Measurements from ENCODE around the gene SGPP1.

GRCh38 chr14:63747846-63748245 is 20.0 kb upstream of the SGPP1 start:
- no peak for TF ChIP-seq POLR2A (IDR thresholded peaks at IDR 0.05)
- TF ChIP-seq, protein P1, sequence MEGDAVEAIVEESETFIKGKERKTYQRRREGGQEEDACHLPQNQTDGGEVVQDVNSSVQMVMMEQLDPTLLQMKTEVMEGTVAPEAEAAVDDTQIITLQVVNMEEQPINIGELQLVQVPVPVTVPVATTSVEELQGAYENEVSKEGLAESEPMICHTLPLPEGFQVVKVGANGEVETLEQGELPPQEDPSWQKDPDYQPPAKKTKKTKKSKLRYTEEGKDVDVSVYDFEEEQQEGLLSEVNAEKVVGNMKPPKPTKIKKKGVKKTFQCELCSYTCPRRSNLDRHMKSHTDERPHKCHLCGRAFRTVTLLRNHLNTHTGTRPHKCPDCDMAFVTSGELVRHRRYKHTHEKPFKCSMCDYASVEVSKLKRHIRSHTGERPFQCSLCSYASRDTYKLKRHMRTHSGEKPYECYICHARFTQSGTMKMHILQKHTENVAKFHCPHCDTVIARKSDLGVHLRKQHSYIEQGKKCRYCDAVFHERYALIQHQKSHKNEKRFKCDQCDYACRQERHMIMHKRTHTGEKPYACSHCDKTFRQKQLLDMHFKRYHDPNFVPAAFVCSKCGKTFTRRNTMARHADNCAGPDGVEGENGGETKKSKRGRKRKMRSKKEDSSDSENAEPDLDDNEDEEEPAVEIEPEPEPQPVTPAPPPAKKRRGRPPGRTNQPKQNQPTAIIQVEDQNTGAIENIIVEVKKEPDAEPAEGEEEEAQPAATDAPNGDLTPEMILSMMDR (IDR thresholded peaks at IDR 0.05), result no peak
